Measurements from ENCODE around the gene RAB27A. TPM values are rescaled to one million over a fixed set of nuclear protein-coding genes. Genes with fewer than 3 reads are reported as not detected.
"Not testable (repeated sequence)": the region's sequence is repeated elsewhere in the genome, so short reads cannot be mapped to it uniquely, and the experiment has no call there.

RAB27A gene
- total and polyA plus RNA-seq, 2 of the 13 experiments (the other 11 are each of a cell fraction or from before 2014, with no cell fraction given): 3.4 to 8.1 TPM

DNA sequence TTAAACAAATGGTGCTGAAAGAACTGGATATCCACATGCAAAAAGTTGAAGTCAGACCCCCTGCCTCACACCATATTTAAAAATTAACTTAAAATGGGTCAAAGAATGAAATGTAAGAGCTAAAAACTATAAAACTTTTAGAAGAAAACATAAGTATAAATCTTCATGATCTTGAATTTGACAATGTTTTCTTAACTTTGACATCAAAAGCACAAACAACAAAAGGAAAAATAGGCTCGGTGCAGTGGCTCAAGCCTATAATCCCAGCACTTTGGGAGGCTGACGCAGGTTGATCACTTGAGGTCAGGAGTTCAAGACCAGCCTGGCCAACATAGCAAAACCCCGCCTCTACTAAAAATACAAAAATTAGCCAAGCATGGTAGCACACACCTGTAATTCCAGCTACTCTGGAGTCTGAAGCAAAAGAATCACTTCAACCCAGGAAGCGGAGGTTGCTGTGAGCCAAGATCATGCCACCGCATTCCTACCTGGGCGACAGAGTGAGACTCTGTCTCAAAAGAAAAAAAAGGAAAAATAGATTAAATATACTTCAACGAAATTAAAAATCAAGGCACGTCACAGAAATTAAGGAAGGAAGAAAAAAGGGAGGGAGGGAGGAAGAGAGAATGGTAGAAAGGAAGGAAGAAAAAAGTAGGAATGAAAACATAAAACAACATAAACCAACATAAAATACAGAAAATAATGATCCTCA is 1.5 kb downstream of the RAB27A start (continued):
- no peak for TF ChIP-seq KLF12 (CRISPR knock-in tag; IDR thresholded peaks at IDR 0.05; ENCODE audit: borderline replicate concordance)

DNA sequence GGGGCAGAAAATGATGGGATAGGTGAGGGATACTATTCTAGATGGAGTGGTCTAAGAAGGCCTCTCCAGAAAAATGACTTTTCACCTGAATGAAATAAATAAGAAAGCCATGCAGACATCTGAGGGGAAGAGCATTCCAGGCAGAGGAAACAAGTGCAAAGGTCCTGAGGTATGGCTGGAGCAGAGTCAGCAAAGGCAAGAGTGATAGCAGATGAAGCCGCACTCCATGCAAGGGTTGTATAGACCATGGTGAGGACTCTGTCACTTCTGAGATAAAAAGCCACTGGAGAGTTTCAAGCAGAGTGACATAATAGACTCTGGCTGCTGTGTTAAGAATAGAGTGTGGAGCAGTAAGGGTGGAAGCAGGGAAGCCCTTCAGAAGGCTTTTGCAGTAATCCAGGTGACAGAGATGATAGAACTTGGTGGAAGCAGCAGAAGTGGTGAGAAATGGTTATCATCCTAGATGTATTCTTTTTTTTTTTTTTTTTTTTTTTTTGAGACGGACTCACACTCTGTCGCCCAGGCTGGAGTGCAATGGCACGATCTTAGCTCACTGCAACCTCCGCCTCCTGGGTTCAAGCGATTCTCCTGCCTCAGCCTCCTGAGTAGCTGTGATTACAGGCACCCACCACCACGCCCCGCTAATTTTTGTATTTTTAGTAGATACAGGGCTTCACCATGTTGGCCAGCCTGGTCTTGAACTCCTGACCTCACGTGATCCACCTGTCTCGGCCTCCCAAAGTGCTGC is 3.0 kb downstream of the RAB27A start:
- H2AFZ ChIP-seq (ENCODE audit: low read length); H3K4me2 ChIP-seq (ENCODE audit: low read depth, low read length); H3K36me3 ChIP-seq (replicated peaks in 1 of 2; ENCODE audit: control insufficient read depth in 1 of 2, insufficient read depth in 2 of 2, low read length in 2 of 2); ATAC-seq; DNase-seq (ENCODE audit: low spot score); H3K27me3 ChIP-seq (ENCODE audit: control insufficient read depth in 1 of 2, insufficient read depth in 2 of 2, low read length in 2 of 2); CTCF ChIA-PET (ENCODE audit: low intra/inter-chr PET ratio, low total read pairs); H3K79me2 ChIP-seq (ENCODE audit: insufficient read depth, low read length); H3K4me3 ChIP-seq (replicated peaks in 1 of 3; ENCODE audit: insufficient read depth in 1 of 3, low read depth in 2 of 3, low read length in 3 of 3); H4K20me1 ChIP-seq (ENCODE audit: insufficient read depth, low read length); BruUV-seq (replicated peaks); in situ Hi-C loops (cut with HindIII; ENCODE audit: extremely low pct_ligation_motif_present, low pct_unique_long_range_greater_than_20kb); H3K9ac ChIP-seq (ENCODE audit: insufficient read depth, low read depth, low read length); H3K27ac ChIP-seq (ENCODE audit: extremely low read length, insufficient read depth, low read length); H3K9me3 ChIP-seq (ENCODE audit: low read length); FAIRE-seq; intact Hi-C loops (cut with micrococcal nuclease; ENCODE audit: unreplicated experiment): not testable (repeated sequence)
- POLR2A ChIA-PET: interaction anchor here (0.7 kb wide), 1 partner anchor 63 kb away, joined by 3 read pairs; no protein-coding TSS in a partner anchor
- peaks cover 16% of the 10 kb centered on the region for H3K4me1 ChIP-seq (ENCODE audit: insufficient read depth, low read length)
- 90% methylated on average over 10 of the region's 10 CpGs for WGBS (ENCODE audit: low lambda C conversion rate)

DNA sequence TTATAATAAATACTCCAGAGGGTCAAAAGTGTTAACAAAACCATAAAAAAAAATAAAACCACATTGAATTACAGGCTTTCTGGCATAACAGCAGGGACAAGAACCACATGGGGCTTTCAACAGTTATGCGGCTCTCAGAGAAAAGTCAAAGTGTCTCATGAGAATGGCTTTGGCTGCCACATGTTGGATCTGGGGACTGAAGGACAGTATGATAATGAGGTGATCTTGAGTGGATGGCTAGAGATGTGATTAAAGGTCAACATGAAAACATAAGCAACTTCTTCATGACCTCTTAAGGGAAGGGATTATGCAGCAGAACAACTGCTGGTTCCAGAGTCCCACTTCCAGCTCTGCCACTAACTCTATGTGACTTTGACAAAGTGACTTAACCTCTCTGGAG is 5.2 kb downstream of the RAB27A start:
- no peaks in the 10 kb centered on the region for H3K36me3 ChIP-seq (replicated peaks in 1 of 2; ENCODE audit: control insufficient read depth in 1 of 2, insufficient read depth in 2 of 2, low read length in 2 of 2)
- H3K27ac ChIP-seq (ENCODE audit: extremely low read length, insufficient read depth, low read length): no peak overlapping the region
- H4K20me1 ChIP-seq (ENCODE audit: insufficient read depth, low read length): no peaks in the 10 kb centered on the region
- H3K4me2 ChIP-seq (ENCODE audit: low read depth, low read length): no peak overlapping the region
- POLR2A ChIA-PET: no interaction called here
- FAIRE-seq: no peak
- in situ Hi-C loops (cut with HindIII; ENCODE audit: extremely low pct_ligation_motif_present, low pct_unique_long_range_greater_than_20kb): no loop called here
- CTCF ChIA-PET (ENCODE audit: low intra/inter-chr PET ratio, low total read pairs): no interaction called here
- no TSS peak for BruUV-seq (replicated peaks)
- no peak overlapping the region for H3K4me3 ChIP-seq (replicated peaks in 1 of 3; ENCODE audit: insufficient read depth in 1 of 3, low read depth in 2 of 3, low read length in 3 of 3)
- 90% methylated on average over 1 of the region's 1 CpG for WGBS (ENCODE audit: low lambda C conversion rate)
- no peaks in the 10 kb centered on the region for H3K9me3 ChIP-seq (ENCODE audit: low read length)
- H2AFZ ChIP-seq (ENCODE audit: low read length): no peak overlapping the region
- no peak overlapping the region for H3K9ac ChIP-seq (ENCODE audit: insufficient read depth, low read depth, low read length)
- H3K4me1 ChIP-seq (ENCODE audit: insufficient read depth, low read length): peaks cover 18% of the 10 kb centered on the region
- no peaks in the 10 kb centered on the region for H3K27me3 ChIP-seq (ENCODE audit: control insufficient read depth in 1 of 2, insufficient read depth in 2 of 2, low read length in 2 of 2)
- ATAC-seq: no peak
- DNase-seq (ENCODE audit: low spot score): no peak
- intact Hi-C loops (cut with micrococcal nuclease; ENCODE audit: unreplicated experiment): no loop called here
- H3K79me2 ChIP-seq (ENCODE audit: insufficient read depth, low read length): no peaks in the 10 kb centered on the region
- no peak for TF ChIP-seq MATR3 (CRISPR knock-in tag; IDR thresholded peaks at IDR 0.05)
- TF ChIP-seq, protein P1, sequence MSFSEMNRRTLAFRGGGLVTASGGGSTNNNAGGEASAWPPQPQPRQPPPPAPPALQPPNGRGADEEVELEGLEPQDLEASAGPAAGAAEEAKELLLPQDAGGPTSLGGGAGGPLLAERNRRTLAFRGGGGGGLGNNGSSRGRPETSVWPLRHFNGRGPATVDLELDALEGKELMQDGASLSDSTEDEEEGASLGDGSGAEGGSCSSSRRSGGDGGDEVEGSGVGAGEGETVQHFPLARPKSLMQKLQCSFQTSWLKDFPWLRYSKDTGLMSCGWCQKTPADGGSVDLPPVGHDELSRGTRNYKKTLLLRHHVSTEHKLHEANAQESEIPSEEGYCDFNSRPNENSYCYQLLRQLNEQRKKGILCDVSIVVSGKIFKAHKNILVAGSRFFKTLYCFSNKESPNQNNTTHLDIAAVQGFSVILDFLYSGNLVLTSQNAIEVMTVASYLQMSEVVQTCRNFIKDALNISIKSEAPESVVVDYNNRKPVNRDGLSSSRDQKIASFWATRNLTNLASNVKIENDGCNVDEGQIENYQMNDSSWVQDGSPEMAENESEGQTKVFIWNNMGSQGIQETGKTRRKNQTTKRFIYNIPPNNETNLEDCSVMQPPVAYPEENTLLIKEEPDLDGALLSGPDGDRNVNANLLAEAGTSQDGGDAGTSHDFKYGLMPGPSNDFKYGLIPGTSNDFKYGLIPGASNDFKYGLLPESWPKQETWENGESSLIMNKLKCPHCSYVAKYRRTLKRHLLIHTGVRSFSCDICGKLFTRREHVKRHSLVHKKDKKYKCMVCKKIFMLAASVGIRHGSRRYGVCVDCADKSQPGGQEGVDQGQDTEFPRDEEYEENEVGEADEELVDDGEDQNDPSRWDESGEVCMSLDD (CRISPR knock-in tag; IDR thresholded peaks at IDR 0.05; ENCODE audit: borderline replicate concordance): no peak
- TF ChIP-seq ZNF230 (CRISPR knock-in tag; IDR thresholded peaks at IDR 0.05): no peak
- TF ChIP-seq, protein P2, sequence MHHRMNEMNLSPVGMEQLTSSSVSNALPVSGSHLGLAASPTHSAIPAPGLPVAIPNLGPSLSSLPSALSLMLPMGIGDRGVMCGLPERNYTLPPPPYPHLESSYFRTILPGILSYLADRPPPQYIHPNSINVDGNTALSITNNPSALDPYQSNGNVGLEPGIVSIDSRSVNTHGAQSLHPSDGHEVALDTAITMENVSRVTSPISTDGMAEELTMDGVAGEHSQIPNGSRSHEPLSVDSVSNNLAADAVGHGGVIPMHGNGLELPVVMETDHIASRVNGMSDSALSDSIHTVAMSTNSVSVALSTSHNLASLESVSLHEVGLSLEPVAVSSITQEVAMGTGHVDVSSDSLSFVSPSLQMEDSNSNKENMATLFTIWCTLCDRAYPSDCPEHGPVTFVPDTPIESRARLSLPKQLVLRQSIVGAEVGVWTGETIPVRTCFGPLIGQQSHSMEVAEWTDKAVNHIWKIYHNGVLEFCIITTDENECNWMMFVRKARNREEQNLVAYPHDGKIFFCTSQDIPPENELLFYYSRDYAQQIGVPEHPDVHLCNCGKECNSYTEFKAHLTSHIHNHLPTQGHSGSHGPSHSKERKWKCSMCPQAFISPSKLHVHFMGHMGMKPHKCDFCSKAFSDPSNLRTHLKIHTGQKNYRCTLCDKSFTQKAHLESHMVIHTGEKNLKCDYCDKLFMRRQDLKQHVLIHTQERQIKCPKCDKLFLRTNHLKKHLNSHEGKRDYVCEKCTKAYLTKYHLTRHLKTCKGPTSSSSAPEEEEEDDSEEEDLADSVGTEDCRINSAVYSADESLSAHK (CRISPR knock-in tag; IDR thresholded peaks at IDR 0.05; ENCODE audit: borderline replicate concordance): no peak
- TF ChIP-seq MIER3 (CRISPR knock-in tag; IDR thresholded peaks at IDR 0.05; ENCODE audit: borderline replicate concordance): no peak
- TF ChIP-seq, protein P3, sequence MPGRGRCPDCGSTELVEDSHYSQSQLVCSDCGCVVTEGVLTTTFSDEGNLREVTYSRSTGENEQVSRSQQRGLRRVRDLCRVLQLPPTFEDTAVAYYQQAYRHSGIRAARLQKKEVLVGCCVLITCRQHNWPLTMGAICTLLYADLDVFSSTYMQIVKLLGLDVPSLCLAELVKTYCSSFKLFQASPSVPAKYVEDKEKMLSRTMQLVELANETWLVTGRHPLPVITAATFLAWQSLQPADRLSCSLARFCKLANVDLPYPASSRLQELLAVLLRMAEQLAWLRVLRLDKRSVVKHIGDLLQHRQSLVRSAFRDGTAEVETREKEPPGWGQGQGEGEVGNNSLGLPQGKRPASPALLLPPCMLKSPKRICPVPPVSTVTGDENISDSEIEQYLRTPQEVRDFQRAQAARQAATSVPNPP (CRISPR knock-in tag; IDR thresholded peaks at IDR 0.05): no peak
- TF ChIP-seq ZNF772 (CRISPR knock-in tag; IDR thresholded peaks at IDR 0.05): no peak
